H9 (cell line): ENCODE measurements around the gene GNLY. TPM values are rescaled to one million over a fixed set of nuclear protein-coding genes. Genes with fewer than 3 reads are reported as not detected.

Experiments used
- DNase-seq: peaks from one replicate; pipeline ENCODE4 v3.0.0-alpha.2; 2017
- H2AFZ ChIP-seq: one replicate; pipeline ENCODE4 v1.6.1; 2013; ENCODE audit warnings: mild to moderate bottlenecking, low read length, control low read depth, moderate library complexity
- H2AK5ac ChIP-seq: 2 replicates; pipeline ENCODE4 v1.6.1; 2013; ENCODE audit warnings: low read length, control low read depth, mixed read lengths; ENCODE audit not compliant: insufficient read length
- H2BK120ac ChIP-seq: one replicate; pipeline ENCODE4 v1.6.1; 2013; ENCODE audit warnings: low read depth, mild to moderate bottlenecking, low read length, control low read depth, inconsistent platforms; ENCODE audit not compliant: poor library complexity, severe bottlenecking
- H2BK12ac ChIP-seq: 2 replicates; pipeline ENCODE4 v1.6.1; 2013; ENCODE audit warnings: low read length, control low read depth, mixed read lengths, low read depth; ENCODE audit not compliant: insufficient read length
- H2BK15ac ChIP-seq: 2 replicates; pipeline ENCODE4 v1.6.1; 2013; ENCODE audit warnings: low read depth, low read length, control low read depth
- H2BK20ac ChIP-seq: one replicate; pipeline ENCODE4 v1.6.1; 2013; ENCODE audit warnings: low read depth, mild to moderate bottlenecking, low read length, control low read depth, inconsistent platforms; ENCODE audit not compliant: poor library complexity, severe bottlenecking
- H2BK5ac ChIP-seq: 2 replicates; pipeline ENCODE4 v1.6.1; 2013; ENCODE audit warnings: low read length, control low read depth, mixed read lengths; ENCODE audit not compliant: insufficient read length
- H3K14ac ChIP-seq: 2 replicates; pipeline ENCODE4 v1.6.1; 2013; ENCODE audit warnings: low read length, control low read depth; ENCODE audit not compliant: insufficient read depth
- H3K18ac ChIP-seq: 2 replicates; pipeline ENCODE4 v1.6.1; 2013; ENCODE audit warnings: low read depth, mild to moderate bottlenecking, mixed read lengths, low read length, control low read depth; ENCODE audit not compliant: insufficient read length
- H3K23ac ChIP-seq: 2 replicates; pipeline ENCODE4 v1.6.1; 2013; ENCODE audit warnings: low read length, control low read depth, mixed read lengths, low read depth; ENCODE audit not compliant: insufficient read length
- H3K23me2 ChIP-seq: 2 replicates; pipeline ENCODE4 v1.6.1; 2013; ENCODE audit warnings: low read depth, mild to moderate bottlenecking, mixed read lengths, low read length, control low read depth; ENCODE audit not compliant: insufficient read length, poor library complexity, severe bottlenecking
- H3K27ac ChIP-seq: 2 replicates; pipeline ENCODE4 v1.5.1; 2013; ENCODE audit warnings: low read length, control low read depth, mixed read lengths, low read depth; ENCODE audit not compliant: insufficient read length
- H3K27me3 ChIP-seq: 2 replicates; pipeline ENCODE4 v1.6.1; 2013; ENCODE audit warnings: low read length, control low read depth, inconsistent platforms; ENCODE audit not compliant: insufficient read depth
- H3K4ac ChIP-seq: 2 replicates; pipeline ENCODE4 v1.6.1; 2013; ENCODE audit warnings: low read depth, mild to moderate bottlenecking, control low read depth, inconsistent platforms, low read length, moderate library complexity
- H3K4me1 ChIP-seq: 2 replicates; pipeline ENCODE4 v1.6.1; 2013; ENCODE audit warnings: low read length, control low read depth, inconsistent platforms; ENCODE audit not compliant: insufficient read depth
- H3K4me2 ChIP-seq: 2 replicates; pipeline ENCODE4 v1.6.1; 2013; ENCODE audit warnings: low read length, control low read depth, mixed read lengths; ENCODE audit not compliant: insufficient read length, insufficient read depth
- H3K56ac ChIP-seq: 2 replicates; pipeline ENCODE4 v1.6.1; 2013; ENCODE audit warnings: low read depth, mild to moderate bottlenecking, mixed read lengths, low read length, control low read depth; ENCODE audit not compliant: insufficient read length
- H3K79me1 ChIP-seq: 2 replicates; pipeline ENCODE4 v1.6.1; 2013; ENCODE audit warnings: low read depth, mild to moderate bottlenecking, moderate library complexity, low read length, control low read depth, inconsistent platforms; ENCODE audit not compliant: insufficient read depth, poor library complexity, severe bottlenecking
- H3K79me2 ChIP-seq: 2 replicates; pipeline ENCODE4 v1.6.1; 2013; ENCODE audit warnings: low read length, control low read depth, inconsistent platforms; ENCODE audit not compliant: insufficient read depth
- H3K9ac ChIP-seq: 2 replicates; pipeline ENCODE4 v1.6.1; 2013; ENCODE audit warnings: low read length, control low read depth, mixed read lengths; ENCODE audit not compliant: insufficient read length; ENCODE audit errors: extremely low read depth
- H3K9me3 ChIP-seq: one replicate; pipeline ENCODE4 v1.6.1; 2013; ENCODE audit warnings: low read depth, low read length, inconsistent platforms; ENCODE audit not compliant: control insufficient read depth
- H3T11ph ChIP-seq: one replicate; pipeline ENCODE4 v1.6.1; 2013; ENCODE audit warnings: mild to moderate bottlenecking, low read length, control low read depth, inconsistent platforms
- H4K20me1 ChIP-seq: one replicate; pipeline ENCODE4 v1.6.1; 2013; ENCODE audit not compliant: control insufficient read depth, insufficient read length, insufficient read depth
- H4K5ac ChIP-seq: 2 replicates; pipeline ENCODE4 v1.6.1; 2013; ENCODE audit warnings: low read depth, mild to moderate bottlenecking, mixed read lengths, low read length, control low read depth; ENCODE audit not compliant: insufficient read length
- H4K8ac ChIP-seq: replicated peaks from 2 replicates; pipeline ENCODE4 v1.6.1; 2013; ENCODE audit warnings: low read length, control low read depth, mixed read lengths, low read depth; ENCODE audit not compliant: insufficient read length
- H4K91ac ChIP-seq: 2 replicates; pipeline ENCODE4 v1.6.1; 2013; ENCODE audit warnings: low read depth, mild to moderate bottlenecking, moderate library complexity, mixed read lengths, low read length, control low read depth; ENCODE audit not compliant: insufficient read length
- H3K27ac Mint-ChIP-seq, 3 experiments: 2 replicates in 2 of 3; 3 replicates in 1 of 3; pipeline ENCODE4 v1.8.0; 2020 to 2021; ENCODE audit warnings: mixed read lengths in 3 of 3, mild to moderate bottlenecking in 1 of 3, moderate library complexity in 1 of 3
- H3K27me3 Mint-ChIP-seq: 2 replicates; pipeline ENCODE4 v1.8.0; 2021; ENCODE audit warnings: low read depth, mild to moderate bottlenecking, moderate library complexity, mixed read lengths
- H3K36me3 Mint-ChIP-seq, 3 experiments: 2 replicates in 2 of 3; 3 replicates in 1 of 3; pipeline ENCODE4 v1.8.0; 2020 to 2021; ENCODE audit warnings: low read depth in 3 of 3, mixed read lengths in 3 of 3; ENCODE audit not compliant: insufficient read depth in 1 of 3
- H3K4me1 Mint-ChIP-seq, 2 experiments: 2 replicates each; pipeline ENCODE4 v1.8.0; 2020; ENCODE audit warnings: mixed read lengths in 2 of 2
- H3K4me3 Mint-ChIP-seq, 2 experiments: 2 replicates in 1 of 2; 3 replicates in 1 of 2; pipeline ENCODE4 v1.8.0; 2020 to 2021; ENCODE audit warnings: mild to moderate bottlenecking in 2 of 2, mixed read lengths in 2 of 2, moderate library complexity in 1 of 2
- H3K9me3 Mint-ChIP-seq, 2 experiments: 2 replicates in 1 of 2; 3 replicates in 1 of 2; pipeline ENCODE4 v1.8.0; 2020; ENCODE audit warnings: mild to moderate bottlenecking in 2 of 2, mixed read lengths in 2 of 2, moderate library complexity in 1 of 2
- CTCF ChIP-seq: fragments of 200-600 bp; sonication (generic); conservative IDR thresholded peaks from 3 replicates; pipeline ENCODE4 v1.8.0; 2021; ENCODE audit warnings: antibody characterized with exemption, mild to moderate bottlenecking
- WGBS: extraction: QIAGEN DNeasy Blood & Tissue Kit; methylation state at CpG from one replicate; pipeline ENCODE4 v1.1.7; 2013; ENCODE audit warnings: missing lambda C conversion rate, low lambda C conversion rate, mixed read lengths; ENCODE audit not compliant: insufficient read length; ENCODE audit errors: extremely low coverage; 5-methylcytosine and 5-hydroxymethylcytosine counted together
- total RNA-seq: library from RNA; stranded (reverse); gene quantifications from 2 replicates; pipeline ENCODE4 v1.2.1, GENCODE V29; 2021

GNLY gene
- total RNA-seq, 1 experiment from 2014 or later, result not detected

DNA sequence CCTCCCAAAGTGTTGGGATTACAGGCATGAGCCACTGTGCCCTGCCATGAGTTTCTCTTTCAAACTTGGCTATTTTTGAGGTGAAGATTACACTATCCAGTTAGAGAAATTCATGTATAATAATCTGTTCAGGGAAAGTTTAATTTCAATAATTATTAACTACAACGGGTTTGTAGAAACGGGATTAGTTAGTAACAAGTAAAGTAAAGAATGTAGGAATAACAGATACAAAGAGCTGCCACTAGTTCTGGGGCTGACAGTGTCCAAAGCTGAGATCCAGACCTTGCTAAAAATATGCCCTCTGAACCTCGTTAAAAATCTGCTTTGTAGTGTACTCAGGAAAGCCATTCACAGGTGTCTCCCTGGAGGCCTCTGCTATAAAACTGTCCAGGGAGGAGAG is 43.1 kb upstream of the GNLY start:
- no peak overlapping the region for H2AFZ ChIP-seq
- no peaks in the 10 kb centered on the region for H3K27me3 ChIP-seq
- no peak overlapping the region for H3K4me2 ChIP-seq
- H3K27me3 Mint-ChIP-seq, result no peaks in the 10 kb centered on the region; the same call in 1 of the 2 replicates
- no peak overlapping the region; a peak in 1 of 7 replicates for H3K27ac Mint-ChIP-seq
- no peaks in the 10 kb centered on the region for H3K23me2 ChIP-seq
- H3K4me3 Mint-ChIP-seq, result no peak overlapping the region
- H4K91ac ChIP-seq, result no peak overlapping the region
- no peak for TF ChIP-seq CTCF
- no peak overlapping the region for H2BK12ac ChIP-seq
- no peaks in the 10 kb centered on the region for H3K79me1 ChIP-seq
- no peak overlapping the region for H3K23ac ChIP-seq
- H3K56ac ChIP-seq, result no peak overlapping the region
- no peaks in the 10 kb centered on the region for H3K79me2 ChIP-seq
- no peak overlapping the region for H3K14ac ChIP-seq
- no peaks in the 10 kb centered on the region for H3K4me1 ChIP-seq
- H3K4ac ChIP-seq, result no peak overlapping the region
- no peak overlapping the region for H2BK120ac ChIP-seq
- no peak overlapping the region for H2BK5ac ChIP-seq
- H3K9me3 Mint-ChIP-seq, result no peaks in the 10 kb centered on the region
- no peaks in the 10 kb centered on the region for H4K20me1 ChIP-seq
- no peak overlapping the region for H3K9ac ChIP-seq
- H2BK20ac ChIP-seq, result no peak overlapping the region
- no peak overlapping the region for H3K18ac ChIP-seq
- peaks cover 37 to 76% (median 65%) of the 10 kb centered on the region in 3 experiments; a peak in 6 of 7 replicates for H3K36me3 Mint-ChIP-seq
- H2AK5ac ChIP-seq, result no peak overlapping the region
- DNase-seq, result no peak
- H3K27ac ChIP-seq, result no peak overlapping the region
- WGBS, result no CpG with 5 or more reads among the region's 3 CpGs
- H2BK15ac ChIP-seq, result no peak overlapping the region
- no peak overlapping the region for H4K8ac ChIP-seq
- no peak overlapping the region for H4K5ac ChIP-seq
- no peaks in the 10 kb centered on the region for H3K9me3 ChIP-seq
- H3K4me1 Mint-ChIP-seq, result peaks cover 4% of the 10 kb centered on the region in 2 experiments; a peak in 2 of 4 replicates
- H3T11ph ChIP-seq, result no peak overlapping the region
